ENCODE measurements around the gene SAMD3. TPM values are rescaled to one million over a fixed set of nuclear protein-coding genes. Genes with fewer than 3 reads are reported as not detected.
"Not testable (repeated sequence)": the region's sequence is repeated elsewhere in the genome, so short reads cannot be mapped to it uniquely, and the experiment has no call there.

Gene SAMD3
- total RNA-seq, 4 donors from 2014 or later, result 4.0 to 4.4 TPM; not detected in 2

DNA sequence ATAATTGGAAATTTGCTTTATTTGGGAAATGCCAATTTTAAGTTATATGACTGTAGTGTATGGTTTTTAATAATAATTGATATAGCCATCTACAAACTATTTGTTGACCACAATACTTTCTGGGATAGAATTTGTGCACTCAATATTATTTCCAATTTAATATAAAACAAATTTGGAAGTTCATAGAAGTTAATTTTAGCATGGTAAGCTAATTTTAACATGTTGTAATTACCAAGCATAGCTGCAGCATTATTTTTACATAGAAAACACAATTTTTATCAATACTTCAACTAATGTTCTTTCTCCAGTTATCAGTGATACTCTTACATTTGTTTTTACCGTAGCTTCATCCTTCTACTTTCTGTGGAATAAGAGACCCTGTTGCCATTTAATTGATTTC lies 103.5 kb downstream of the SAMD3 start:
- no peak overlapping the region for H3K4me3 ChIP-seq
- H3K36me3 ChIP-seq, result no peaks in the 10 kb centered on the region
- 83 to 95% methylated on average over 1 of the region's 1 CpG for WGBS, 2 donors (ENCODE audit: low coverage in 1 of 2)
- no peak for DNase-seq
- no peak overlapping the region for H3K27ac ChIP-seq
- in situ Hi-C loops (cut with MboI; ENCODE audit: low pct_ligation_motif_present in 1 of 4, low pct_unique_long_range_greater_than_20kb in 1 of 4, low sequenced_read_pairs in 3 of 4) (no loop called here), intact Hi-C loops (cut with DNase I; ENCODE audit: low total_unique reads) (no loop called here)
- no peaks in the 10 kb centered on the region for H3K27me3 ChIP-seq
- TF ChIP-seq POLR2A (IDR thresholded peaks at IDR 0.05) (no peak), EP300 (IDR thresholded peaks at IDR 0.05; ENCODE audit: low read depth) (no peak), POLR2AphosphoS5 (IDR thresholded peaks at IDR 0.05) (no peak)
- TF ChIP-seq, protein P1, sequence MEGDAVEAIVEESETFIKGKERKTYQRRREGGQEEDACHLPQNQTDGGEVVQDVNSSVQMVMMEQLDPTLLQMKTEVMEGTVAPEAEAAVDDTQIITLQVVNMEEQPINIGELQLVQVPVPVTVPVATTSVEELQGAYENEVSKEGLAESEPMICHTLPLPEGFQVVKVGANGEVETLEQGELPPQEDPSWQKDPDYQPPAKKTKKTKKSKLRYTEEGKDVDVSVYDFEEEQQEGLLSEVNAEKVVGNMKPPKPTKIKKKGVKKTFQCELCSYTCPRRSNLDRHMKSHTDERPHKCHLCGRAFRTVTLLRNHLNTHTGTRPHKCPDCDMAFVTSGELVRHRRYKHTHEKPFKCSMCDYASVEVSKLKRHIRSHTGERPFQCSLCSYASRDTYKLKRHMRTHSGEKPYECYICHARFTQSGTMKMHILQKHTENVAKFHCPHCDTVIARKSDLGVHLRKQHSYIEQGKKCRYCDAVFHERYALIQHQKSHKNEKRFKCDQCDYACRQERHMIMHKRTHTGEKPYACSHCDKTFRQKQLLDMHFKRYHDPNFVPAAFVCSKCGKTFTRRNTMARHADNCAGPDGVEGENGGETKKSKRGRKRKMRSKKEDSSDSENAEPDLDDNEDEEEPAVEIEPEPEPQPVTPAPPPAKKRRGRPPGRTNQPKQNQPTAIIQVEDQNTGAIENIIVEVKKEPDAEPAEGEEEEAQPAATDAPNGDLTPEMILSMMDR (IDR thresholded peaks at IDR 0.05), result no peak
- H3K9me3 ChIP-seq, result no peaks in the 10 kb centered on the region
- no peaks in the 10 kb centered on the region for H3K4me1 ChIP-seq

DNA sequence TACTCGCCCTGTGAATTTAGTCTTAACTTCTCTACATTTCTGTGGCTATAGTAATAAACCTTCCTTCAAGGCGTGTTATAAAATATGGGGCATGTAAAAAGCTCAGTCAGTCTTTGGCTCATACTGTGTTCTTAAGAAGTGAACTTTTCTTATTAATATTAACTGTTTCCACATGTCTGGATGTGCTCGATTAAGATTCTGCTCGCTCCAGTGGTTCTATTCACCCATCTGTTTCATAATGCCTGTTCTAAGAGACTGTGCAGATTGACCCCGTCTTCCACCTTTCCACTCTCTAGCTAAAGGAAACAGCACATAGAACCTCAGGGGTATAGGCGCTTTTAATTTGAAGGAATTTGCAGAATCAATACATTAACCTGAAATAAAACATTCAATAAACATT lies 104.5 kb downstream of the SAMD3 start:
- Histone ChIP-seq H3K4me1 (no peaks in the 10 kb centered on the region), H3K36me3 (no peaks in the 10 kb centered on the region), H3K4me3 (no peak overlapping the region), H3K27me3 (no peaks in the 10 kb centered on the region), H3K9me3 (no peaks in the 10 kb centered on the region), H3K27ac (no peak overlapping the region)
- 79 to 81% methylated on average over 6 of the region's 6 CpGs for WGBS, 2 donors (ENCODE audit: low coverage in 1 of 2)
- intact Hi-C loops (cut with DNase I; ENCODE audit: low total_unique reads), result no loop called here
- in situ Hi-C loops (cut with MboI; ENCODE audit: low pct_ligation_motif_present in 1 of 4, low pct_unique_long_range_greater_than_20kb in 1 of 4, low sequenced_read_pairs in 3 of 4), result no loop called here
- TF ChIP-seq POLR2AphosphoS5 (IDR thresholded peaks at IDR 0.05) (no peak), EP300 (IDR thresholded peaks at IDR 0.05; ENCODE audit: low read depth) (no peak), POLR2A (IDR thresholded peaks at IDR 0.05) (no peak)
- TF ChIP-seq, protein P1 (IDR thresholded peaks at IDR 0.05), result no peak
- no peak for DNase-seq

DNA sequence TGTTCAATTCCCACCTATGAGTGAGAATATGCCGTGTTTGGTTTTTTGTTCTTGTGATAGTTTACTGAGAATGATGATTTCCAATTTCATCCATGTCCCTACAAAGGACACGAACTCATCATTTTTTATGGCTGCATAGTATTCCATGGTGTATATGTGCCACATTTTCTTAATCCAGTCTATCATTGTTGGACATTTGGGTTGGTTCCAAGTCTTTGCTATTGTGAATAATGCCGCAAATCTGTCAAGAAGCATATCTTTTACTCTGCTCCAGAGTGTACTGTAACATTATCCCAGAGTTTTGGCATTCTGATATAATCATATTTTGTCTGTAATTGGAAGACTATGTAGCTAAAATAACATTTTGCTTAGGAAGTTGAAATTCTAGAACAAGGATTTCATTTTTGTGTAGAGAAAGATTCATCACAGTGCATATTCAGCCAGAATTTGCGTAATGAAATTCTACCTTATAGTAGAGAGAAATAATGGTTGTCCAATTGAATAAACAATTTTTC lies 105.5 kb downstream of the SAMD3 start:
- H3K9me3 ChIP-seq; H3K4me3 ChIP-seq; DNase-seq; H3K36me3 ChIP-seq; in situ Hi-C loops (cut with MboI; ENCODE audit: low pct_ligation_motif_present in 1 of 4, low pct_unique_long_range_greater_than_20kb in 1 of 4, low sequenced_read_pairs in 3 of 4); H3K27me3 ChIP-seq; intact Hi-C loops (cut with DNase I; ENCODE audit: low total_unique reads); H3K4me1 ChIP-seq; H3K27ac ChIP-seq: not testable (repeated sequence)
- 99 to 100% methylated on average over 2 of the region's 4 CpGs for WGBS, 2 donors (ENCODE audit: low coverage in 1 of 2)

DNA sequence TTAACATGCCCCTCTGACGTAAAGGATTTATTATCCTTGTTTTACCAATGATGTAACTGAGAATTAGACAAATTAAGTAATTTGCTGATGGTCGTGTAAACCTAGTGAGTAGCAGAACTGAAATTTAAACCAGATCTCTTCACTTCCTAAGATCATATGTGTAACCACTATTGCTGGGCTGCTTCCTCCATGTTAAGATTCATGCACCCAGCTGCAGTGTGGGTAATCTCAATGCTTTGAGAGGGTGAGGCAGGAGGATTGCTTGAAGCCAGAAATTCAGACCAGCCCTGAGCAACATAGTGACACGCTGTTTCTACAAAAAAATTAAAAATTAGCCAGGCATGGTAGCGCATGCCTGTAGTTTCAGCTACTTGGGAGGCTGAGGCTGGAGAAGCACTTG lies 106.5 kb downstream of the SAMD3 start:
- Histone ChIP-seq H3K36me3 (no peaks in the 10 kb centered on the region), H3K27ac (no peak overlapping the region), H3K9me3 (no peaks in the 10 kb centered on the region), H3K4me3 (no peak overlapping the region), H3K4me1 (no peaks in the 10 kb centered on the region), H3K27me3 (no peaks in the 10 kb centered on the region)
- DNase-seq, result no peak
- in situ Hi-C loops (cut with MboI; ENCODE audit: low pct_ligation_motif_present in 1 of 4, low pct_unique_long_range_greater_than_20kb in 1 of 4, low sequenced_read_pairs in 3 of 4), result no loop called here
- 86 to 88% methylated on average over 4 of the region's 4 CpGs for WGBS, 2 donors (ENCODE audit: low coverage in 1 of 2)
- intact Hi-C loops (cut with DNase I; ENCODE audit: low total_unique reads), result no loop called here
- TF ChIP-seq POLR2A (IDR thresholded peaks at IDR 0.05) (no peak), EP300 (IDR thresholded peaks at IDR 0.05; ENCODE audit: low read depth) (no peak), POLR2AphosphoS5 (IDR thresholded peaks at IDR 0.05) (no peak)
- TF ChIP-seq, protein P1 (IDR thresholded peaks at IDR 0.05), result no peak

DNA sequence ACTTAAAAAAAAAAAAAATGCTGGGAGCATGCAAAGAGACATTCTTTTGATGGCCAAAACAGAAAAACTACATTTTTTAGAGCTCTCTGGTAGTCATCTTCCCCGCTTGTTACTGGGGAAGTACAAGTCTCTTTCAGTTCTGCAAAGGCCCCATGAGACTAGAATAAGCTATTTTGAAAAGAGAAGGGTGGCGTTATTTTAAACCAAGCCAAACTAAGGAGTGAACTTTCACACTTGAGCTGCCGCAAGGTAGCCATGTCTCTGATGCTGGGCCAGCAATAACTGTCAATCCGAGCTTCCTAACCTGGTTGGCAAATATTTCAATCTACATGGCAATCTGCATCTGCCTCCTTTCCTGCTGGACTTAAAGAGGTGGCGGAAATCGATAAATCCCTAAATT lies 107.7 kb downstream of the SAMD3 start:
- intact Hi-C loops (cut with DNase I; ENCODE audit: low total_unique reads) (no loop called here), in situ Hi-C loops (cut with MboI; ENCODE audit: low pct_ligation_motif_present in 1 of 4, low pct_unique_long_range_greater_than_20kb in 1 of 4, low sequenced_read_pairs in 3 of 4) (no loop called here)
- DNase-seq, result no peak
- WGBS, 2 donors (ENCODE audit: low coverage in 1 of 2), result 74 to 80% methylated on average over 6 of the region's 6 CpGs
- TF ChIP-seq EP300 (IDR thresholded peaks at IDR 0.05; ENCODE audit: low read depth) (no peak), POLR2AphosphoS5 (IDR thresholded peaks at IDR 0.05) (no peak), POLR2A (IDR thresholded peaks at IDR 0.05) (no peak)
- TF ChIP-seq, protein P1 (IDR thresholded peaks at IDR 0.05), result no peak
- Histone ChIP-seq H3K27ac (no peak overlapping the region), H3K4me3 (no peak overlapping the region), H3K27me3 (no peaks in the 10 kb centered on the region), H3K36me3 (no peaks in the 10 kb centered on the region), H3K9me3 (no peaks in the 10 kb centered on the region), H3K4me1 (no peaks in the 10 kb centered on the region)

Measured in transverse colon (tissue), 4 donors.